HepG2 (cell line): Measurements from ENCODE around the gene HEPHL1. TPM values are rescaled to one million over a fixed set of nuclear protein-coding genes. Genes with fewer than 3 reads are reported as not detected.
A peak's percentile ranks its signal among the peaks of the same experiment; 100 is the strongest.

Source experiments
- ATAC-seq: fragments of 200-7000 bp; cut with Tn5 transposase; 3 replicates; pipeline ENCODE4 v1.9.1; 2020; ENCODE audit warnings: mild to moderate bottlenecking, moderate library complexity
- BruUV-seq: library from RNA; stranded (reverse); fragments of 400-500 nt; replicated peaks from 2 replicates; lab custom pipeline; 2021; lab: Mats Ljungman, UMichigan
- CTCF ChIA-PET: fragments of 300-600 bp; formaldehyde crosslinking; extraction: SDS; loops from one replicate; lab custom pipeline; 2021; ENCODE audit warnings: low total read pairs, inconsistent platforms, low intra/inter-chr PET ratio; lab: Yijun Ruan, JAX
- POLR2A ChIA-PET: fragments of 350-600 bp; sonication (Branson Sonifier 250); formaldehyde crosslinking; loops from one replicate; lab custom pipeline; 2020; ENCODE audit warnings: antibody characterized with exemption, inconsistent platforms; lab: Yijun Ruan, JAX
- DNase-seq: peaks from one replicate; pipeline ENCODE4 v3.0.0-alpha.2; 2015; ENCODE audit warnings: low spot score
- FAIRE-seq: peaks from 3 replicates; lab custom pipeline; 2011; peaks lifted over from hg19 to GRCh38; lab: Jason Lieb, UNC
- H2AFZ ChIP-seq: one replicate; pipeline ENCODE4 v1.6.1; 2011; ENCODE audit warnings: low read length, inconsistent platforms
- H3K27ac ChIP-seq: fragments of 300-600 bp; 3 replicates; pipeline ENCODE4 v1.8.0; 2011; ENCODE audit warnings: mixed run types, mild to moderate bottlenecking, mixed read lengths, low read length, inconsistent platforms; ENCODE audit not compliant: insufficient read depth; ENCODE audit errors: extremely low read length
- H3K27me3 ChIP-seq, 2 experiments: fragments of 200-600 bp in 1 of 2; 2 replicates in 1 of 2; 3 replicates in 1 of 2; pipeline versions ENCODE4 v1.6.0 to v1.8.0; 2011; ENCODE audit warnings: low read length in 2 of 2, mild to moderate bottlenecking in 2 of 2, moderate library complexity in 2 of 2, inconsistent platforms in 1 of 2; ENCODE audit not compliant: insufficient read depth in 2 of 2, control insufficient read depth in 1 of 2
- H3K36me3 ChIP-seq, 2 experiments: fragments of 200-600 bp in 1 of 2; replicated peaks in 1 of 2; 2 replicates in 1 of 2; 3 replicates in 1 of 2; pipeline versions ENCODE4 v1.5.1 to v1.8.0; 2011; ENCODE audit warnings: low read length in 2 of 2, inconsistent platforms in 1 of 2; ENCODE audit not compliant: insufficient read depth in 2 of 2, control insufficient read depth in 1 of 2
- H3K4me1 ChIP-seq: 2 replicates; pipeline ENCODE4 v1.5.1; 2012; ENCODE audit warnings: low read length, inconsistent platforms; ENCODE audit not compliant: insufficient read depth
- H3K4me2 ChIP-seq: 2 replicates; pipeline ENCODE4 v1.6.0; 2011; ENCODE audit warnings: low read depth, low read length, inconsistent platforms
- H3K4me3 ChIP-seq, 3 experiments: fragments of 200-600 bp in 1 of 3; sonication (generic), shearing (Covaris generic) in 1 of 3; replicated peaks in 1 of 3; 2 replicates each; pipeline ENCODE4 v1.5.1; 2011 to 2016; ENCODE audit warnings: low read length in 3 of 3, inconsistent platforms in 2 of 3, low read depth in 2 of 3, mild to moderate bottlenecking in 2 of 3, control low read depth in 1 of 3, mixed read lengths in 1 of 3; ENCODE audit not compliant: insufficient read depth in 1 of 3
- H3K79me2 ChIP-seq: one replicate; pipeline ENCODE4 v1.6.1; 2011; ENCODE audit warnings: low read length, inconsistent platforms; ENCODE audit not compliant: insufficient read depth
- H3K9ac ChIP-seq: 2 replicates; pipeline ENCODE4 v1.6.0; 2011; ENCODE audit warnings: mild to moderate bottlenecking, low read depth, low read length, inconsistent platforms; ENCODE audit not compliant: insufficient read depth
- H3K9me3 ChIP-seq: 2 replicates; pipeline ENCODE4 v1.5.1; 2012; ENCODE audit warnings: mild to moderate bottlenecking, low read length
- H4K20me1 ChIP-seq: 2 replicates; pipeline ENCODE4 v1.6.0; 2011; ENCODE audit warnings: inconsistent platforms, mild to moderate bottlenecking, low read length, moderate library complexity; ENCODE audit not compliant: insufficient read depth
- BCL6 ChIP-seq: IDR thresholded peaks from 2 replicates; pipeline ENCODE4 v1.6.1; 2016; ENCODE audit warnings: missing genetic modification reagents, missing compliant biosample characterization
- ERF ChIP-seq: IDR thresholded peaks from 2 replicates; pipeline ENCODE4 v1.6.1; 2018; ENCODE audit warnings: missing biosample characterization, missing genetic modification reagents
- KAT8 ChIP-seq: IDR thresholded peaks from 2 replicates; pipeline ENCODE4 v1.6.1; 2016; ENCODE audit warnings: missing genetic modification reagents, missing compliant biosample characterization
- TBP ChIP-seq: sonication (generic); formaldehyde crosslinking; IDR thresholded peaks from 2 replicates; pipeline ENCODE4 v1.5.0; 2020; ENCODE audit warnings: missing genetic modification reagents
- ZNF337 ChIP-seq: sonication (generic); formaldehyde crosslinking; IDR thresholded peaks from 2 replicates; pipeline ENCODE4 v1.5.1; 2020; ENCODE audit warnings: missing genetic modification reagents, low read depth, mild to moderate bottlenecking, borderline replicate concordance
- ZNF546 ChIP-seq: sonication (generic); formaldehyde crosslinking; conservative IDR thresholded peaks from 2 replicates; pipeline ENCODE4 v1.8.1; 2023; ENCODE audit warnings: mild to moderate bottlenecking, missing genetic modification reagents
- ZNF703 ChIP-seq: sonication (generic); formaldehyde crosslinking; IDR thresholded peaks from 2 replicates; pipeline ENCODE4 v1.5.1; 2020; ENCODE audit warnings: missing genetic modification reagents, mild to moderate bottlenecking, moderate library complexity, borderline replicate concordance
- ZNF878 ChIP-seq: sonication (generic); formaldehyde crosslinking; IDR thresholded peaks from 2 replicates; pipeline ENCODE4 v1.8.1; 2023; ENCODE audit warnings: mild to moderate bottlenecking, missing genetic modification reagents, moderate library complexity
- ZZZ3 ChIP-seq: sonication (generic); formaldehyde crosslinking; IDR thresholded peaks from 2 replicates; pipeline ENCODE4 v1.4.0; 2020; ENCODE audit warnings: missing genetic modification reagents, mild to moderate bottlenecking, borderline replicate concordance
- WGBS: methylation state at CpG from one replicate; pipeline ENCODE4 v1.1.6; 2017; ENCODE audit warnings: low lambda C conversion rate; 5-methylcytosine and 5-hydroxymethylcytosine counted together
- in situ Hi-C: cut with HindIII; loops from 2 replicates; pipeline ENCODE4 v1.10.0; 2017; ENCODE audit warnings: low pct_unique_long_range_greater_than_20kb; ENCODE audit not compliant: extremely low pct_ligation_motif_present
- intact Hi-C: fragments of 100-400 bp; cut with micrococcal nuclease; formaldehyde crosslinking; loops from one replicate; pipeline ENCODE4 v1.10.0; 2022; ENCODE audit not compliant: unreplicated experiment
- polyA plus RNA-seq, 8 experiments: library from polyadenylated mRNA; depleted of rRNA in 3 of 8; stranded (reverse) in 7 of 8; unstranded in 1 of 8; fragments of >200 nt; fragmentation: Illumina TruSeq in 4 of 8; extraction: Trizol in 4 of 8; gene quantifications; 2 replicates each; pipeline versions ENCODE4 v1.2.1 to v1.2.3, GENCODE V29; 2011 to 2016; ENCODE audit warnings: low read depth in 4 of 8, missing spikeins in 1 of 8, mixed read lengths in 1 of 8; ENCODE audit not compliant: insufficient read depth in 1 of 8
- total RNA-seq, 5 experiments: library from RNA; depleted of rRNA; stranded (reverse); fragments of >200 nt; fragmentation: Illumina TruSeq; extraction: Trizol; gene quantifications; 2 replicates each; pipeline ENCODE4 v1.2.3, GENCODE V29; 2016; ENCODE audit warnings: low read depth in 1 of 5
- TF ChIP-seq, protein P1 (sequence below), 2 experiments: sonication (generic) in 1 of 2; formaldehyde crosslinking in 1 of 2; IDR thresholded peaks; 2 replicates each; pipeline versions ENCODE4 v1.4.0 to v1.6.1; 2018 to 2020; ENCODE audit warnings: missing genetic modification reagents in 2 of 2, borderline replicate concordance in 1 of 2, low read depth in 1 of 2, mild to moderate bottlenecking in 1 of 2, missing biosample characterization in 1 of 2
- TF ChIP-seq, protein P2 (sequence below): sonication (generic); formaldehyde crosslinking; conservative IDR thresholded peaks from 2 replicates; pipeline ENCODE4 v1.4.0; 2020; ENCODE audit warnings: missing genetic modification reagents
- TF ChIP-seq, protein P3 (sequence below): sonication (generic); formaldehyde crosslinking; IDR thresholded peaks from 2 replicates; pipeline ENCODE4 v1.9.0; 2021; ENCODE audit warnings: missing genetic modification reagents, mild to moderate bottlenecking, borderline replicate concordance

Gene HEPHL1
- total and polyA plus RNA-seq, 2 of the 13 experiments (the other 11 are each of a cell fraction or from before 2014, with no cell fraction given), result 0.04 to 0.05 TPM

DNA sequence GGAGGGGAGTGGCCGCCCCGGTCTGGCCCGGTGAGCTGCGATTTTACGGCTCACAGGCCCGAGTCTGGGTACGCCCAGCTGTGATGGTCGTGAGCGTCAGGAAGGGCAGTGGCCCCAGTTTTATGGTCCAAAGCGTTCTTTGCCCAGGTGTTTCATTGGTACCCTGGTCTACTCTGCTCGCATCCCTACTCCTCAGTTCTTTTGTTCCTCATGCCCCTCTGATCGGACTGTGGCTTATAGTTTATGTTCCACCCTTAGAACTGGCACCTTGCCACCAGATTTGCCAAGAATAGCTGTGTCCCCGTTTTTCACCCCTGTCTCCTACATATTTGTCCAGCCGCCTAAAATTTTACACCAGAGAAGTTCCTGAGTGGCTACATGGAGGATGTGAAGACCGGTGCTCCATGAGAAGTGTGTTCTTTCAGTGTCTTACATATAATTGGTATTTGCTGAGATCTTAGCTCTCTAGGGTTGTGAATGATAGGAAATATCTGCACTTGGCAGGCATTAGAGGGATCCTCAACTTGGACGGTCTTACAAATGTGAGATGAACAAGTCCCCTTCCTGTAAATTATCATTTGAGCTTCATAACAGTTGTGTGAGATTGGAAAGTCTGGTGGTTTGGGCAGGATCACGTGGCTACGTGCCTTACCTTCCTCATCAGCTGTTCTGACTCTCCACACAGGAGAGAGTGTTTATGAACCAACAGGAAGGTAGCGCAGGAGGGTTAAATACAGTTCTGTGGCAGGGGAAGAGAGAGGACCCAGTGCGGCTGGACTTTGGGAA lies 108.6 kb downstream of the HEPHL1 start (continued):
- TF ChIP-seq ZNF878 (CRISPR knock-in tag) (0 out of 2 replicates have a peak, but pooled peaks have one; percentile 18), ZNF337 (CRISPR knock-in tag) (0 out of 2 replicates have a peak, but pooled peaks have one; percentile 30), KAT8 (CRISPR knock-in tag) (no peak), ERF (CRISPR knock-in tag) (peak; percentile 5; the same call in 1 of the 2 replicates), ZZZ3 (peak; percentile 54; the same call in 1 of the 2 replicates)
- TF ChIP-seq, protein P1, sequence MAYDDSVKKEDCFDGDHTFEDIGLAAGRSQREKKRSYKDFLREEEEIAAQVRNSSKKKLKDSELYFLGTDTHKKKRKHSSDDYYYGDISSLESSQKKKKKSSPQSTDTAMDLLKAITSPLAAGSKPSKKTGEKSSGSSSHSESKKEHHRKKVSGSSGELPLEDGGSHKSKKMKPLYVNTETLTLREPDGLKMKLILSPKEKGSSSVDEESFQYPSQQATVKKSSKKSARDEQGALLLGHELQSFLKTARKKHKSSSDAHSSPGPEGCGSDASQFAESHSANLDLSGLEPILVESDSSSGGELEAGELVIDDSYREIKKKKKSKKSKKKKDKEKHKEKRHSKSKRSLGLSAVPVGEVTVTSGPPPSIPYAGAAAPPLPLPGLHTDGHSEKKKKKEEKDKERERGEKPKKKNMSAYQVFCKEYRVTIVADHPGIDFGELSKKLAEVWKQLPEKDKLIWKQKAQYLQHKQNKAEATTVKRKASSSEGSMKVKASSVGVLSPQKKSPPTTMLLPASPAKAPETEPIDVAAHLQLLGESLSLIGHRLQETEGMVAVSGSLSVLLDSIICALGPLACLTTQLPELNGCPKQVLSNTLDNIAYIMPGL (CRISPR knock-in tag; IDR thresholded peaks at IDR 0.05; ENCODE audit: borderline replicate concordance in 1 of 2, low read depth in 1 of 2), result 0 out of 4 replicates have a peak, but pooled peaks of 1 of the 2 experiments have one; percentile 1

DNA sequence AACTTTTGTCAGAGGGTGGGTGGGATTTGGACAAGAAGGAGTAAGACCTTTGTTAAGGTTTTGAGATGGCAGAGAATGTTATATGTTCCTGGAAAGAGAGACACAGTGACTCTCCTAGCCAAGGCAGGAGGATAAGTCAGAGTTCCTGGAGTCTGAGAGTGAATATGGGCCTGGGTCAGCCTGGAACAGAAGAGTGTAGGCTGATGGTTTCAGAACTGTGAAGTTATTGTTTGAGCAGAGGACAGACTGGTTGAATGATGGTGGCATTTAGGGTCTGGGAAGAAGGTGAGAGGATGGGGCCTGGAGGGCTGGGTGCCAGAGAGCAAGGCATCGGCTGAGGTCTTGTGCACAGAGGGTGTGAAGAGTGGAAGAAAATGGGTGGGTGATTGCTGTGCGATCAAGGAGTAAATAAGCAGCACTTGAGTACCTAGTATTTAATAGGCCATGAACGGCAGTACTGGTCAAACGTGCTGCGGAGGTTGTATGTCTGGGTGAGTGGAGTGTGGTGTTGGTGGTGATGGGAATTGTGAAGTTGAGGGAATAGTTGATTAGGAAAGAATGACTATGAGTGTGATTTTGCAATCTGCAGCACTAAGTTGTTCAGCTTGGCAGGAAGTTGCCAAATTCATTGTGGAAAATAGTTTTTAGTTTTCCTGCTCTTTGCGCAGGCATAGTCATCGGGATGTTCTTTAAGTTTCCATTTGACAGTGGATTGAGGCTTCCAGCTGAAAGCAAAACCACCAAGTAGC lies 109.3 kb downstream of the HEPHL1 start:
- peak overlapping the region; percentile 81 for H3K9ac ChIP-seq
- H3K4me1 ChIP-seq, result peaks cover 43% of the 10 kb centered on the region
- H3K36me3 ChIP-seq, result no peaks in the 10 kb centered on the region
- H3K27ac ChIP-seq, result no peak overlapping the region
- H3K27me3 ChIP-seq, result no peaks in the 10 kb centered on the region; a peak in 1 of 5 replicates
- H3K4me3 ChIP-seq, result peak overlapping the region; percentile 90 to 96 (median 94)
- DNase-seq (no peak), FAIRE-seq (no peak), ATAC-seq (no peak)
- CTCF ChIA-PET, result no interaction called here
- peaks cover 10% of the 10 kb centered on the region; the same call in 1 of the 2 replicates for H4K20me1 ChIP-seq
- POLR2A ChIA-PET, result no interaction called here
- in situ Hi-C loops, result no loop called here
- no peak overlapping the region for H2AFZ ChIP-seq
- H3K4me2 ChIP-seq, result peak overlapping the region; percentile 83
- BruUV-seq, result TSS peak; percentile 47
- intact Hi-C loops, result no loop called here
- H3K9me3 ChIP-seq, result no peaks in the 10 kb centered on the region
- peaks cover 48% of the 10 kb centered on the region for H3K79me2 ChIP-seq
- WGBS, result 48% methylated on average over 7 of the region's 7 CpGs
- no peak for TF ChIP-seq TBP (CRISPR knock-in tag)
- TF ChIP-seq ZNF546 (CRISPR knock-in tag), result no peak
- TF ChIP-seq, protein P2, sequence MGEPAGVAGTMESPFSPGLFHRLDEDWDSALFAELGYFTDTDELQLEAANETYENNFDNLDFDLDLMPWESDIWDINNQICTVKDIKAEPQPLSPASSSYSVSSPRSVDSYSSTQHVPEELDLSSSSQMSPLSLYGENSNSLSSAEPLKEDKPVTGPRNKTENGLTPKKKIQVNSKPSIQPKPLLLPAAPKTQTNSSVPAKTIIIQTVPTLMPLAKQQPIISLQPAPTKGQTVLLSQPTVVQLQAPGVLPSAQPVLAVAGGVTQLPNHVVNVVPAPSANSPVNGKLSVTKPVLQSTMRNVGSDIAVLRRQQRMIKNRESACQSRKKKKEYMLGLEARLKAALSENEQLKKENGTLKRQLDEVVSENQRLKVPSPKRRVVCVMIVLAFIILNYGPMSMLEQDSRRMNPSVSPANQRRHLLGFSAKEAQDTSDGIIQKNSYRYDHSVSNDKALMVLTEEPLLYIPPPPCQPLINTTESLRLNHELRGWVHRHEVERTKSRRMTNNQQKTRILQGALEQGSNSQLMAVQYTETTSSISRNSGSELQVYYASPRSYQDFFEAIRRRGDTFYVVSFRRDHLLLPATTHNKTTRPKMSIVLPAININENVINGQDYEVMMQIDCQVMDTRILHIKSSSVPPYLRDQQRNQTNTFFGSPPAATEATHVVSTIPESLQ (CRISPR knock-in tag), result no peak
- 0 out of 2 replicates have a peak, but pooled peaks have one; percentile 48 for TF ChIP-seq ZNF703
- TF ChIP-seq, protein P3, sequence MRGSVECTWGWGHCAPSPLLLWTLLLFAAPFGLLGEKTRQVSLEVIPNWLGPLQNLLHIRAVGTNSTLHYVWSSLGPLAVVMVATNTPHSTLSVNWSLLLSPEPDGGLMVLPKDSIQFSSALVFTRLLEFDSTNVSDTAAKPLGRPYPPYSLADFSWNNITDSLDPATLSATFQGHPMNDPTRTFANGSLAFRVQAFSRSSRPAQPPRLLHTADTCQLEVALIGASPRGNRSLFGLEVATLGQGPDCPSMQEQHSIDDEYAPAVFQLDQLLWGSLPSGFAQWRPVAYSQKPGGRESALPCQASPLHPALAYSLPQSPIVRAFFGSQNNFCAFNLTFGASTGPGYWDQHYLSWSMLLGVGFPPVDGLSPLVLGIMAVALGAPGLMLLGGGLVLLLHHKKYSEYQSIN (CRISPR knock-in tag), result no peak
- 0 out of 2 replicates have a peak, but pooled peaks have one; percentile 22 for TF ChIP-seq BCL6
